Measurements from ENCODE around the gene DTNBP1.

The DTNBP1 gene

DNA sequence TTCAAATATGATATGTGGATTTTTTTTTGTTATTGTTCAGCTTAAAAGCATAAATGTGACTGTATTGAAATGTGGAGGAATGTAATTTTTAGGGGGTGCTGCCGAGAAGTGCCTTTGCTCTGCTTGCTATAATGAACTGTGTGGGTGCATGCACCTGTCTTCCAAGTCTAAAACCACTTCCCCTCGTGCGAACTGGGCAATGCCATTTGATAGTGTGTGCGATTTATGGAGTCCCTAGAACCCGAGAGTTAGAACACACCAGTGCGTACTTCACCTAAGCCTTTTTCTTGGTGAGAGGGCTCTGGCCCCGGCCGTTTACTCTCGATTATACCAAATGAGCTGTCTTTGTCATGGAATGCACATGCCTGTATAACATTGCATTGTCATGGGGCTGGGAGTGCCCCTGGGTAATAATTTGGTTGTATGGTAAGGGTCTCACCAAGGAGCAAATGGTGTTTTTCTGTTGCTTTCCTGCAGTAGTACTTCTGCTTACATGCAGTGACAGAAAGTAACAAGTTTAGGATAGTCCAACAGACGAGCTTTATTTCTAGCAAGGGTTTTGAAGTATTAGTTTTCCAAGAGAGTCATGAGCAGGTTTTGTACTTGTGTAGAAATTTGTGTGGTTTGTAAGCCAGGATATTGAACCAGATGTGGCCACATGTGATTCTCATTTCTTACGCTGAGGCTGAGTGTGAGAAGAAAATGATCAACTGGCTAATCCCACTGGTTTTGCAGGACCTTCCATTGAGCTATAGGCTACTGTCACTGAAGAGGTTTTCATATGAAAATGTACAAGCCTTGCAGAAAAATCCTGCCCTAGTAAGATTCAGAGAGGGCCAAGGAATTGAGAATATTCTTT lies 172.4 kb downstream of the DTNBP1 start:
- Histone ChIP-seq H3K27ac (ENCODE audit: low read depth, low read length, severe bottlenecking) (no peak overlapping the region), H3K36me3 (ENCODE audit: control insufficient read depth, insufficient read depth, low read length) (peaks cover 34% of the 10 kb centered on the region), H3K9me3 (ENCODE audit: control insufficient read depth, low read length) (no peaks in the 10 kb centered on the region), H3K4me1 (ENCODE audit: control insufficient read depth, insufficient read depth, low read length, poor library complexity, severe bottlenecking) (peaks cover 13% of the 10 kb centered on the region), H3K4me3 (ENCODE audit: extremely low read depth, insufficient read depth, low read length, poor library complexity, severe bottlenecking) (no peak overlapping the region)
- WGBS, 2 experiments (ENCODE audit: insufficient coverage in 2 of 2) = 84 to 93% methylated on average over 8 to 9 of the region's 11 CpGs

DNA sequence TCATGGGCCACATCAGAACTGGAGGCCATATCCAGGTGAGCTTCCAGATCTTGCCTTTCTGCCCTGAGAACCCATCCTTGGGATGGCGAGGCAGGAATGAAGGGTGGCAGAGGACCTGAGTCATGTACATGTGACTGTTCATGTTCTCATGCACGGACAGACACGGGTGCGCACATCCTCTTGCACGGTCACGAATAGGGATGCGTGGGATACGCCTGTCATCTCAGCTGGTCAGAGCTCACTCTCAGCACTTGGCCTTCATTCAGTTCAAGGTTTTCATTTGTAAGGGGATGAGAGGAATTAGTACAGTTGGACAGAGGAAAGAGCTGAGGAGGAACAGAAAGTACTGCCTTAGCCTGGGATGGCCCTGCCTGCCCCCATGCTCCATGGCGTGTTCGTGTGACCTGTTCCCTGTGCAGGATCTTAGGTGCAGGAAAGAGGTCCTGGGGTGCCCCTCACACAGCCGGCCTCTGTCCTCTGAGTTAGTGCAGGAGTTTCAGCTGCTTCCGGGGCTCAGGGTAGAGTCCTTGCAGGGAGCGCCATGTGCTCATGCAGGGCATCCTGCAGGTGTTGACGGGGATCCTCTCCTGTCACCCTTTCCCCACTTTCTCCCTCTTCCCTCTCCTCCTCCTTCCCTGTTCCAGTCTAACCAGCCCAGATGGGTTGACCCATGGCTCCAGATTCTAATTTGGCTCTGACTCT lies 173.4 kb downstream of the DTNBP1 start:
- Histone ChIP-seq H3K4me1 (ENCODE audit: control insufficient read depth, insufficient read depth, low read length, poor library complexity, severe bottlenecking) (peaks cover 13% of the 10 kb centered on the region), H3K27ac (ENCODE audit: low read depth, low read length, severe bottlenecking) (no peak overlapping the region), H3K9me3 (ENCODE audit: control insufficient read depth, low read length) (no peaks in the 10 kb centered on the region), H3K4me3 (ENCODE audit: extremely low read depth, insufficient read depth, low read length, poor library complexity, severe bottlenecking) (no peak overlapping the region), H3K36me3 (ENCODE audit: control insufficient read depth, insufficient read depth, low read length) (peaks cover 29% of the 10 kb centered on the region)
- 86 to 91% methylated on average over 14 of the region's 14 CpGs for WGBS, 2 experiments (ENCODE audit: insufficient coverage in 2 of 2)

DNA sequence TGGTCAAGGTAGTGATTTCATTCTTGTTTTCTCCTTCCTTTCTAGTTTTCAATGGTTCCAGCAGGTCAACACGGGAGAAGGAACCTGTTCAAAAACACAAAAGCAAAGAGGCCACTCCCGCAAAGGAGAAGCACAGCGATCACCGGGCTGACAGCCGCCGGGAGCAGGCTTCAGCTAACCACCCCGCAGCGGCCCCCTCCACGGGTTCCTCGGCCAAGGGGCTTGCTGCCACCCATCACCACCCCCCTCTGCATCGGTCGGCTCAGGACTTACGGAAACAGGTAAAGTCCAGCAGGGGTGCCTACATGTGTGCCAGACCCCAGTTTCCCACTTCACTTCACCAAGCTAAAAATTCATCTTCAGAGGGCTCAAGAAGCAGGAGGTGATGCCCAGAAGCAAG lies 175.6 kb downstream of the DTNBP1 start:
- 90 to 95% methylated on average over 11 to 12 of the region's 13 CpGs for WGBS, 2 experiments (ENCODE audit: insufficient coverage in 2 of 2)
- Histone ChIP-seq H3K9me3 (ENCODE audit: control insufficient read depth, low read length) (no peaks in the 10 kb centered on the region), H3K36me3 (ENCODE audit: control insufficient read depth, insufficient read depth, low read length) (peaks cover 28% of the 10 kb centered on the region), H3K4me1 (ENCODE audit: control insufficient read depth, insufficient read depth, low read length, poor library complexity, severe bottlenecking) (peaks cover 3% of the 10 kb centered on the region), H3K4me3 (ENCODE audit: extremely low read depth, insufficient read depth, low read length, poor library complexity, severe bottlenecking) (no peak overlapping the region), H3K27ac (ENCODE audit: low read depth, low read length, severe bottlenecking) (no peak overlapping the region)

DNA sequence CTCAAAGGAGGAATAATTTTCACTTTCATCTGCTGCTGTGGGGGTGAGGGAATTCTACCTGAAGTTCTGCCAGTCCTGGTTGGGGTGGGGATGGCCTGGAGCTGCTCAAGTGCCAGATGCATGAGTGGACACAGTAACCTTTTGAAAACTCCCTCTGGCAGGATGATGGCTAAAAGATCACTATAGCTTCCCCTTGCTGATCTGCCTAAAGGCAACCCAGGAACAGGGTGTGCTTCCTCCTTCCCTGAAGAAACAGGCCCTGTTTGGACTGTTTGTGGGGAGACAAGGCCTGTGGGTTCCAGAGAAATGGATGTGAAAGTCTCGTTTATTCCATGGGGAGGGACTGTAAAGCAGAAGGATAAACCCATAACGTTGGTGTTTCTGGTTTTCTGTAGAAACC lies 176.9 kb downstream of the DTNBP1 start:
- no peaks in the 10 kb centered on the region for H3K9me3 ChIP-seq (ENCODE audit: control insufficient read depth, low read length)
- no peak overlapping the region for H3K4me3 ChIP-seq (ENCODE audit: extremely low read depth, insufficient read depth, low read length, poor library complexity, severe bottlenecking)
- H3K4me1 ChIP-seq (ENCODE audit: control insufficient read depth, insufficient read depth, low read length, poor library complexity, severe bottlenecking) = no peaks in the 10 kb centered on the region
- H3K36me3 ChIP-seq (ENCODE audit: control insufficient read depth, insufficient read depth, low read length) = peaks cover 23% of the 10 kb centered on the region
- no peak overlapping the region for H3K27ac ChIP-seq (ENCODE audit: low read depth, low read length, severe bottlenecking)
- WGBS, 2 experiments (ENCODE audit: insufficient coverage in 2 of 2) = 92 to 100% methylated on average over 2 of the region's 2 CpGs

DNA sequence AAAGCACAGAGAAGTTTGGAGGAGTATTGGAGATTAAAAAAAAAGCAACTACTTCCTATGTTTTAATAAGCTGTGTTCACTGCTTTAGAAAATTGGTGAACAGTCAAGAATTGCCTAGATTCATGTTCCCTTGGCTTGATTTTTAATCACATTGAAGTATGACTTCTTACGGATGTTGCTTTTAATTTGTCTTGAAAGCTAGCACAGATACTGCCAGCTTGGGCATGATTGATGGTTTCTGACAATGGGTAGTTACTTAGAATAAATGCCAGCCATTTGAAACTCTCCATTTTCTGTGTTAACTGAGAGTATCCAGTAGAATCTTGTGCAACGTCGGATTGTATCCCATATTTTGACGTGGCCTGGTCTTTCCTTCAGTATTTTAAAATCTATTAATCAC lies 178.0 kb downstream of the DTNBP1 start:
- Histone ChIP-seq H3K27ac (ENCODE audit: low read depth, low read length, severe bottlenecking) (no peak overlapping the region), H3K9me3 (ENCODE audit: control insufficient read depth, low read length) (no peaks in the 10 kb centered on the region), H3K4me1 (ENCODE audit: control insufficient read depth, insufficient read depth, low read length, poor library complexity, severe bottlenecking) (no peaks in the 10 kb centered on the region), H3K36me3 (ENCODE audit: control insufficient read depth, insufficient read depth, low read length) (peaks cover 23% of the 10 kb centered on the region), H3K4me3 (ENCODE audit: extremely low read depth, insufficient read depth, low read length, poor library complexity, severe bottlenecking) (no peak overlapping the region)
- WGBS, 2 experiments (ENCODE audit: insufficient coverage in 2 of 2) = 80 to 92% methylated on average over 1 to 4 of the region's 4 CpGs

DNA sequence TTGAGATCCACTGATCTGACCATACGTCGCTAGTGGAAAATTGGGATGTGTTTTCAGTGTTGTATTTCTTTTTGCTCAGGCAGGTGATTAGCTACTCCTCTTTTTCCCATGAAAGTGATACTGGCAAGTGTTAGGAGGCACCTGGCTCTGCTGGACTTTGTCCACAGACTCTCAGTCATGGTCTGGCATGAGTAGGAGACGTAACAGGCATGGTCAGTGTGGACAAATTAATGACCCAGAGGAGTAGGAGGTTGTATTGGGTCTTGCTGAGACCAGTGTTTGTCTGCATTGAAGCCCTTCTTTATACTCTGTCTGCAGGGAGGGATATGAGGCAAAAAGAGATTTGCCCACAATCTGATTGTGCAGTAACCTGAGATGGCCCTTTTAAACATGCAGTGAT lies 178.7 kb downstream of the DTNBP1 start:
- Histone ChIP-seq H3K36me3 (ENCODE audit: control insufficient read depth, insufficient read depth, low read length) (peaks cover 22% of the 10 kb centered on the region), H3K27ac (ENCODE audit: low read depth, low read length, severe bottlenecking) (no peak overlapping the region), H3K4me1 (ENCODE audit: control insufficient read depth, insufficient read depth, low read length, poor library complexity, severe bottlenecking) (no peaks in the 10 kb centered on the region), H3K9me3 (ENCODE audit: control insufficient read depth, low read length) (no peaks in the 10 kb centered on the region), H3K4me3 (ENCODE audit: extremely low read depth, insufficient read depth, low read length, poor library complexity, severe bottlenecking) (no peak overlapping the region)
- WGBS, 2 experiments (ENCODE audit: insufficient coverage in 2 of 2) = 100% methylated on average over 1 to 3 of the region's 3 CpGs

DNA sequence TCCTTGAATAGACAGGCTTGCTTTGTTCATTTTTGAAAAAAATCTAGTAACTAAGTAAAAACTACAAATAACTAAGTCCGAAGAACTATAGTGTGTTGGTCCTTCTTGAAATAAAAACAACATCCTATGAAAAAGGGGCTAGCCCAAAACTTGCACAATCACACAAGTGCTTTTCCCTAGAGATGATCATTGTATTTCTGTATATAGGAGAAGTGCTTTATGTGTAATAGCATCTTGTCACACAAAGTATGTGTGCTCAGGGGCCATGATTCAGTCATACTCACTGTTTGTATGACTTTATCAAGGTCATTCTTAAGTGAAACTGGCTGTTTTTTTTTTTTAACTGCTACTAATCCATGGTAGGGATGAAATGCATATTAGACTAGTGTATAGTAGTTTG lies 179.8 kb downstream of the DTNBP1 start:
- Histone ChIP-seq H3K36me3 (ENCODE audit: control insufficient read depth, insufficient read depth, low read length) (peaks cover 12% of the 10 kb centered on the region), H3K9me3 (ENCODE audit: control insufficient read depth, low read length) (no peaks in the 10 kb centered on the region), H3K27ac (ENCODE audit: low read depth, low read length, severe bottlenecking) (no peak overlapping the region), H3K4me1 (ENCODE audit: control insufficient read depth, insufficient read depth, low read length, poor library complexity, severe bottlenecking) (no peaks in the 10 kb centered on the region), H3K4me3 (ENCODE audit: extremely low read depth, insufficient read depth, low read length, poor library complexity, severe bottlenecking) (no peak overlapping the region)
- no CpG with 5 or more reads among the region's 1 CpG for WGBS, 2 experiments (ENCODE audit: insufficient coverage in 2 of 2)

DNA sequence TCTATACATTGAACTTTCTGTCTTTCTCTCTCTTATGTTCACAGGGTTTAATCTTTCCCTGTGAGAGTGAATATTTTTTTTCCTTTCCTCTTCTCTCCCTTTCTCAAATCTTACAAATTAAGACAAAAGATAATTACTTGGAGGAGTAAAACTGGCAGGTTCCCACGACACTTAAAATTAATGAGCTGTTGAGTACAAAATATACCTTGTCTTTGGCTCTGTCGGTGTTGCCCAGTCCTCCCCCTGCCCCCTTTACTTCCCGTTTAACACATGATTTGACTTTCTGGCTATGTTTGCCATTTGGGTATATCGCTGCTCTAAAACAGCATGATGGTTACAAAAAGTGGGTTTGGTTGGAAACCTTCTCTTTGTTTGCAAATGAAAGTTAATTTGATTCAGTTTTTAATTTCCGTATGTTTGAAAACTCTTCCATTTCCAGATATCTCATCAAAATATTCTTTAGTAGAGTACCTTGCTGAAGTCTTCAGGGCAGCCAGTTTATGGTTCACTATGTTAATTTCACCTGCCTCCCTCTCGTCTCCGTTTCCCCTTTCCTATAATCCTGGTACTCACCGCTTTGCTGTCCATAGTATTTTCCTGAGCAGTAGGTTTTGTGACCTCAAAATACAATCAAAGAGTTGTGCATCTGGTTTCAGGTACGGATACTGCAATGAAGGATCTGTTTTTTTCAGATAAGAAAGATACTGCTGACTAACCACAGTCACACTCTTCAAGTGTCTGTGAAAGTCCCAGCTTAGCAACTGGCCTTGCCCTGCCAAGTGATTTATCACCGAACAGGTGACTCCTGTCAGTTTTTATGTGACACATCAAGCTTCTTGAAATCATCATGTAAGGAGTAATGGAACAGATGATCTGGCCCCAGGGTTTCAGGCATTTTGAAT lies 181.2 kb downstream of the DTNBP1 start:
- WGBS, 2 experiments (ENCODE audit: insufficient coverage in 2 of 2) = 88 to 90% methylated on average over 2 to 7 of the region's 10 CpGs
- Histone ChIP-seq H3K4me3 (ENCODE audit: extremely low read depth, insufficient read depth, low read length, poor library complexity, severe bottlenecking) (no peak overlapping the region), H3K9me3 (ENCODE audit: control insufficient read depth, low read length) (no peaks in the 10 kb centered on the region)

DNA sequence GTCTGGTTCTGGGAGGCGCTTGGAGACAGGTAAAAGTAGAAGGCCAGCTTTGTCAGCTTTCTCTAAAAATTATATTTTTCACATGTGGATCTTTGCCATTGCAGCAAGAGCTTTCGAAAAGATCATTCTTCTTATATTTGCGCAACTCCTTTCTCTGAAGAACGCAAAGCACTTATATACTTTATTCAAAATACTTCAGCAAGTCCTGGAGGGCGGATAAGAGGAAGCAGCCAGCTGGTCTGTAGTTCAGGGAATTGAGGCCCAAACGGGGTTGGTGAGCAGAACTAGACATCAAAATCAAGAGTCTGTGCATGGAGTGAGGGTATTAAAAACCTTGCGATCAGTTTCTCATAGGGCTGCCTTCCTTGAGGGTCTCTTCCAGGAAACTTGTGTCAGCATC lies 182.3 kb downstream of the DTNBP1 start:
- Histone ChIP-seq H3K4me3 (ENCODE audit: extremely low read depth, insufficient read depth, low read length, poor library complexity, severe bottlenecking) (no peak overlapping the region), H3K4me1 (ENCODE audit: control insufficient read depth, insufficient read depth, low read length, poor library complexity, severe bottlenecking) (no peaks in the 10 kb centered on the region), H3K9me3 (ENCODE audit: control insufficient read depth, low read length) (no peaks in the 10 kb centered on the region), H3K27ac (ENCODE audit: low read depth, low read length, severe bottlenecking) (no peak overlapping the region), H3K36me3 (ENCODE audit: control insufficient read depth, insufficient read depth, low read length) (peaks cover 4% of the 10 kb centered on the region)
- 60 to 97% methylated on average over 1 to 6 of the region's 7 CpGs for WGBS, 2 experiments (ENCODE audit: insufficient coverage in 2 of 2)

More for the DNA sequence above, 181.2 kb downstream of the DTNBP1 start:
- Histone ChIP-seq H3K4me1 (ENCODE audit: control insufficient read depth, insufficient read depth, low read length, poor library complexity, severe bottlenecking) (no peaks in the 10 kb centered on the region), H3K36me3 (ENCODE audit: control insufficient read depth, insufficient read depth, low read length) (no peaks in the 10 kb centered on the region), H3K27ac (ENCODE audit: low read depth, low read length, severe bottlenecking) (no peak overlapping the region)

DNA sequence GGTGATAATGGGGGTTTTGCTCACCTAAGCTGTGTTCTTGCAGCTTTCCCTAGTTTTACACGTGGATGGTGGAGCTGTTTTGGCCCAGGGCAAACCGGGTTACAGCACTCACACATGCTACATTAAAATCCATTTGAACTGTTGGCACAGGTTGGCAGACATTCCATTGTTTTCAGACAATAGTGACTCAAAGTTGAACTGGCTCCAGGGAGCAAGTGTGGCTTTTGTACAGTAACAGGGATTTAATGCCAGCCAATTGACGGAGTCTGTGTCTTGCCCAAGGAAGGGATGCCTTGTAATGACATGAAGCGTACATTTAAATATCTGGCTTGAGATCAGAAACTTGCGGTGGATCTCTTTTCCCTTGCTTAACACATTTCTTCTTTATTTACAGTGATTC lies 183.1 kb downstream of the DTNBP1 start:
- 92 to 93% methylated on average over 2 to 3 of the region's 5 CpGs for WGBS, 2 experiments (ENCODE audit: insufficient coverage in 2 of 2)
- Histone ChIP-seq H3K27ac (ENCODE audit: low read depth, low read length, severe bottlenecking) (no peak overlapping the region), H3K9me3 (ENCODE audit: control insufficient read depth, low read length) (no peaks in the 10 kb centered on the region), H3K4me1 (ENCODE audit: control insufficient read depth, insufficient read depth, low read length, poor library complexity, severe bottlenecking) (no peaks in the 10 kb centered on the region), H3K4me3 (ENCODE audit: extremely low read depth, insufficient read depth, low read length, poor library complexity, severe bottlenecking) (no peak overlapping the region), H3K36me3 (ENCODE audit: control insufficient read depth, insufficient read depth, low read length) (peaks cover 11% of the 10 kb centered on the region)

Measured in mesodermal cell (in vitro differentiated cells).